D721Med (cell line): ENCODE data around the gene SDK1.

ENCODE experiments used
- DNase-seq: peaks from one replicate; pipeline ENCODE4 v3.0.0; 2011; ENCODE audit warnings: low spot score; ENCODE audit not compliant: insufficient read length
- FAIRE-seq: peaks from 2 replicates; lab custom pipeline; 2011; peaks lifted over from hg19 to GRCh38; lab: Jason Lieb, UNC
- CTCF ChIP-seq: IDR thresholded peaks from 2 replicates; pipeline ENCODE4 v1.5.1; 2012; ENCODE audit warnings: mild to moderate bottlenecking, control low read depth; ENCODE audit not compliant: insufficient read depth; ENCODE audit errors: missing control alignments

SDK1 gene

GRCh38 chr7:3917436-3917835, 616.4 kb downstream of the SDK1 start:
- DNase-seq (no peak), FAIRE-seq (no peak)
- no peak for TF ChIP-seq CTCF

- DNase-seq = no peak
- no peak for FAIRE-seq
- no peak for TF ChIP-seq CTCF
Measured at GRCh38 chr7:3918576-3918975, 617.5 kb downstream of the SDK1 start.

GRCh38 chr7:3922175-3922635, 621.2 kb downstream of the SDK1 start:
- FAIRE-seq (no peak), DNase-seq (no peak)
- TF ChIP-seq CTCF = no peak

- no peak for FAIRE-seq
- no peak for TF ChIP-seq CTCF
- DNase-seq = no peak
Measured at GRCh38 chr7:3923307-3923918, 622.4 kb downstream of the SDK1 start.

GRCh38 chr7:3924277-3924676, 623.2 kb downstream of the SDK1 start:
- no peak for DNase-seq
- FAIRE-seq = no peak
- TF ChIP-seq CTCF = no peak

GRCh38 chr7:3927446-3928110, 626.5 kb downstream of the SDK1 start:
- FAIRE-seq (no peak), DNase-seq (no peak)
- no peak for TF ChIP-seq CTCF
